ENCODE measurements around the gene DYNC1H1.
"Not testable (repeated sequence)": the region's sequence is repeated elsewhere in the genome, so short reads cannot be mapped to it uniquely, and the experiment has no call there.

Gene DYNC1H1

GRCh38 chr14:102063808-102064429 is 99.5 kb downstream of the DYNC1H1 start:
- Histone ChIP-seq H3K36me3 (ENCODE audit: control insufficient read depth in 2 of 2, insufficient read depth in 1 of 2, low read length in 2 of 2) (no peaks in the 10 kb centered on the region), H3K4me3 (ENCODE audit: low read depth, low read length) (no peak overlapping the region), H3K27ac (ENCODE audit: extremely low read depth, low read depth, low read length) (no peak overlapping the region), H3K4me1 (ENCODE audit: control insufficient read depth, insufficient read depth, low read length) (no peaks in the 10 kb centered on the region), H3K9me3 (ENCODE audit: control insufficient read depth, insufficient read depth, low read depth, low read length) (no peaks in the 10 kb centered on the region)
- ChIA-PET CTCF (interaction anchor here (1.9 kb wide), 1 partner anchor 33 kb away, joined by 12 read pairs; no protein-coding TSS in a partner anchor), POLR2A (interaction anchor here (1.1 to 1.8 kb wide), 4 partner anchors 11 to 16 kb away, joined by 3 to 7 read pairs (median 4); no protein-coding TSS in a partner anchor)
- TF ChIP-seq ZNF121 (tag by site-specific recombination; IDR thresholded peaks at IDR 0.05) (no peak), ZEB2 (tag by site-specific recombination; IDR thresholded peaks at IDR 0.05) (no peak), ZNF623 (tag by site-specific recombination; IDR thresholded peaks at IDR 0.05) (no peak), PBX3 (CRISPR knock-in tag; IDR thresholded peaks at IDR 0.05) (no peak), ZFP3 (tag by site-specific recombination; IDR thresholded peaks at IDR 0.05; ENCODE audit: low read depth) (no peak), ZNF223 (tag by site-specific recombination; IDR thresholded peaks at IDR 0.05) (no peak), ZNF629 (tag by site-specific recombination; IDR thresholded peaks at IDR 0.05) (no peak), ZNF24 (tag by site-specific recombination; IDR thresholded peaks at IDR 0.05) (no peak), ZNF692 (tag by site-specific recombination; IDR thresholded peaks at IDR 0.05) (no peak), ZNF184 (tag by site-specific recombination; IDR thresholded peaks at IDR 0.05) (no peak), ZNF133 (tag by site-specific recombination; IDR thresholded peaks at IDR 0.05) (no peak), TRIM28 (IDR thresholded peaks at IDR 0.05; ENCODE audit: borderline replicate concordance, low read length) (no peak), TCF7L2 (IDR thresholded peaks at IDR 0.05; ENCODE audit: borderline replicate concordance, low read depth, low read length) (no peak), YY2 (tag by site-specific recombination; IDR thresholded peaks at IDR 0.05) (no peak)
- TF ChIP-seq, protein P1, sequence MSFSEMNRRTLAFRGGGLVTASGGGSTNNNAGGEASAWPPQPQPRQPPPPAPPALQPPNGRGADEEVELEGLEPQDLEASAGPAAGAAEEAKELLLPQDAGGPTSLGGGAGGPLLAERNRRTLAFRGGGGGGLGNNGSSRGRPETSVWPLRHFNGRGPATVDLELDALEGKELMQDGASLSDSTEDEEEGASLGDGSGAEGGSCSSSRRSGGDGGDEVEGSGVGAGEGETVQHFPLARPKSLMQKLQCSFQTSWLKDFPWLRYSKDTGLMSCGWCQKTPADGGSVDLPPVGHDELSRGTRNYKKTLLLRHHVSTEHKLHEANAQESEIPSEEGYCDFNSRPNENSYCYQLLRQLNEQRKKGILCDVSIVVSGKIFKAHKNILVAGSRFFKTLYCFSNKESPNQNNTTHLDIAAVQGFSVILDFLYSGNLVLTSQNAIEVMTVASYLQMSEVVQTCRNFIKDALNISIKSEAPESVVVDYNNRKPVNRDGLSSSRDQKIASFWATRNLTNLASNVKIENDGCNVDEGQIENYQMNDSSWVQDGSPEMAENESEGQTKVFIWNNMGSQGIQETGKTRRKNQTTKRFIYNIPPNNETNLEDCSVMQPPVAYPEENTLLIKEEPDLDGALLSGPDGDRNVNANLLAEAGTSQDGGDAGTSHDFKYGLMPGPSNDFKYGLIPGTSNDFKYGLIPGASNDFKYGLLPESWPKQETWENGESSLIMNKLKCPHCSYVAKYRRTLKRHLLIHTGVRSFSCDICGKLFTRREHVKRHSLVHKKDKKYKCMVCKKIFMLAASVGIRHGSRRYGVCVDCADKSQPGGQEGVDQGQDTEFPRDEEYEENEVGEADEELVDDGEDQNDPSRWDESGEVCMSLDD (tag by site-specific recombination; IDR thresholded peaks at IDR 0.05) = no peak
- TF ChIP-seq, protein P2, sequence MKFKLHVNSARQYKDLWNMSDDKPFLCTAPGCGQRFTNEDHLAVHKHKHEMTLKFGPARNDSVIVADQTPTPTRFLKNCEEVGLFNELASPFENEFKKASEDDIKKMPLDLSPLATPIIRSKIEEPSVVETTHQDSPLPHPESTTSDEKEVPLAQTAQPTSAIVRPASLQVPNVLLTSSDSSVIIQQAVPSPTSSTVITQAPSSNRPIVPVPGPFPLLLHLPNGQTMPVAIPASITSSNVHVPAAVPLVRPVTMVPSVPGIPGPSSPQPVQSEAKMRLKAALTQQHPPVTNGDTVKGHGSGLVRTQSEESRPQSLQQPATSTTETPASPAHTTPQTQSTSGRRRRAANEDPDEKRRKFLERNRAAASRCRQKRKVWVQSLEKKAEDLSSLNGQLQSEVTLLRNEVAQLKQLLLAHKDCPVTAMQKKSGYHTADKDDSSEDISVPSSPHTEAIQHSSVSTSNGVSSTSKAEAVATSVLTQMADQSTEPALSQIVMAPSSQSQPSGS (tag by site-specific recombination; IDR thresholded peaks at IDR 0.05; ENCODE audit: low read depth) = no peak
- TF ChIP-seq, protein P3, sequence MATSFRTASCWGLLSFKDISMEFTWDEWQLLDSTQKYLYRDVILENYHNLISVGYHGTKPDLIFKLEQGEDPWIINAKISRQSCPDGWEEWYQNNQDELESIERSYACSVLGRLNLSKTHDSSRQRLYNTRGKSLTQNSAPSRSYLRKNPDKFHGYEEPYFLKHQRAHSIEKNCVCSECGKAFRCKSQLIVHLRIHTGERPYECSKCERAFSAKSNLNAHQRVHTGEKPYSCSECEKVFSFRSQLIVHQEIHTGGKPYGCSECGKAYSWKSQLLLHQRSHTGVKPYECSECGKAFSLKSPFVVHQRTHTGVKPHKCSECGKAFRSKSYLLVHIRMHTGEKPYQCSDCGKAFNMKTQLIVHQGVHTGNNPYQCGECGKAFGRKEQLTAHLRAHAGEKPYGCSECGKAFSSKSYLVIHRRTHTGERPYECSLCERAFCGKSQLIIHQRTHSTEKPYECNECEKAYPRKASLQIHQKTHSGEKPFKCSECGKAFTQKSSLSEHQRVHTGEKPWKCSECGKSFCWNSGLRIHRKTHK (tag by site-specific recombination; IDR thresholded peaks at IDR 0.05) = no peak
- TF ChIP-seq, protein P4, sequence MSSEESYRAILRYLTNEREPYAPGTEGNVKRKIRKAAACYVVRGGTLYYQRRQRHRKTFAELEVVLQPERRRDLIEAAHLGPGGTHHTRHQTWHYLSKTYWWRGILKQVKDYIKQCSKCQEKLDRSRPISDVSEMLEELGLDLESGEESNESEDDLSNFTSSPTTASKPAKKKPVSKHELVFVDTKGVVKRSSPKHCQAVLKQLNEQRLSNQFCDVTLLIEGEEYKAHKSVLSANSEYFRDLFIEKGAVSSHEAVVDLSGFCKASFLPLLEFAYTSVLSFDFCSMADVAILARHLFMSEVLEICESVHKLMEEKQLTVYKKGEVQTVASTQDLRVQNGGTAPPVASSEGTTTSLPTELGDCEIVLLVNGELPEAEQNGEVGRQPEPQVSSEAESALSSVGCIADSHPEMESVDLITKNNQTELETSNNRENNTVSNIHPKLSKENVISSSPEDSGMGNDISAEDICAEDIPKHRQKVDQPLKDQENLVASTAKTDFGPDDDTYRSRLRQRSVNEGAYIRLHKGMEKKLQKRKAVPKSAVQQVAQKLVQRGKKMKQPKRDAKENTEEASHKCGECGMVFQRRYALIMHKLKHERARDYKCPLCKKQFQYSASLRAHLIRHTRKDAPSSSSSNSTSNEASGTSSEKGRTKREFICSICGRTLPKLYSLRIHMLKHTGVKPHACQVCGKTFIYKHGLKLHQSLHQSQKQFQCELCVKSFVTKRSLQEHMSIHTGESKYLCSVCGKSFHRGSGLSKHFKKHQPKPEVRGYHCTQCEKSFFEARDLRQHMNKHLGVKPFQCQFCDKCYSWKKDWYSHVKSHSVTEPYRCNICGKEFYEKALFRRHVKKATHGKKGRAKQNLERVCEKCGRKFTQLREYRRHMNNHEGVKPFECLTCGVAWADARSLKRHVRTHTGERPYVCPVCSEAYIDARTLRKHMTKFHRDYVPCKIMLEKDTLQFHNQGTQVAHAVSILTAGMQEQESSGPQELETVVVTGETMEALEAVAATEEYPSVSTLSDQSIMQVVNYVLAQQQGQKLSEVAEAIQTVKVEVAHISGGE (tag by site-specific recombination; conservative IDR thresholded peaks at IDR 0.05; ENCODE audit: low read depth) = no peak

DNA sequence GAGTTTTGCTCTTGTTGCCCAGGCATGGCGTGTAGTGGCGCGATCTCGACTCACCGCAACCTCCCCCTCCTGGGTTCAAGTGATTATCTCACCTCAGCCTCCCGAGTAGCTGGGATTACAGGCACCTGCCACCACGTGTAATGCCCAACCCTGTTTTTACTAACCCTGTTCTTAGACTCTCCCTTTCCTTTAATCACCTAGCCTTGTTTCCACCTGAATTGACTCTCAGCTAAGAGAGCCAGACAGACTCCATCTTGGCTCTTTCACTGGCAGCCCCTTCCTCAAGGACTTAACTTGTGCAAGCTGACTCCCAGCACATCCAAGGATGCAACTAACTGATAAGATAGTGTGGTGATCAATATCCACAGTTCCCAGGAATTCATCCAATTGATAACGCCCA is 100.2 kb downstream of the DYNC1H1 start:
- not testable (repeated sequence) for H3K9me3 ChIP-seq (ENCODE audit: control insufficient read depth, insufficient read depth, low read depth, low read length); H3K36me3 ChIP-seq (ENCODE audit: control insufficient read depth in 2 of 2, insufficient read depth in 1 of 2, low read length in 2 of 2); H3K27ac ChIP-seq (ENCODE audit: extremely low read depth, low read depth, low read length); H3K4me3 ChIP-seq (ENCODE audit: low read depth, low read length); H3K4me1 ChIP-seq (ENCODE audit: control insufficient read depth, insufficient read depth, low read length)
- POLR2A ChIA-PET = interaction anchor here (1.8 kb wide), 1 partner anchor 12 kb away, joined by 7 read pairs; no protein-coding TSS in a partner anchor
- CTCF ChIA-PET = interaction anchor here (0.7 kb wide), 1 partner anchor 251 kb away, joined by 3 read pairs; no protein-coding TSS in a partner anchor
